ENCODE measurements around the gene USE1.

- TF ChIP-seq CTCF (IDR thresholded peaks at IDR 0.05; ENCODE audit: insufficient read depth, low read length) (no peak), REST (IDR thresholded peaks at IDR 0.05; ENCODE audit: insufficient replicate concordance, low read depth) (no peak), POLR2AphosphoS5 (IDR thresholded peaks at IDR 0.05; ENCODE audit: low read depth) (peak; percentile 66; the same call in 1 of the 2 replicates)
Measured at GRCh38 chr19:17226002-17226933, 11.1 kb downstream of the USE1 start, which contains the start of gene OCEL1.
